GM21381 (cell line): ENCODE data around the gene SLC35E4.
A peak's percentile ranks its signal among the peaks of the same experiment; 100 is the strongest.
"Not testable (repeated sequence)": the region's sequence is repeated elsewhere in the genome, so short reads cannot be mapped to it uniquely, and the experiment has no call there.

Experiments used
- ATAC-seq: cut with Tn5 transposase; IDR thresholded peaks from one replicate; pipeline ENCODE4 v1.9.1; 2021; ENCODE audit warnings: mild to moderate bottlenecking, moderate library complexity; ENCODE audit not compliant: unreplicated experiment

Gene SLC35E4

DNA sequence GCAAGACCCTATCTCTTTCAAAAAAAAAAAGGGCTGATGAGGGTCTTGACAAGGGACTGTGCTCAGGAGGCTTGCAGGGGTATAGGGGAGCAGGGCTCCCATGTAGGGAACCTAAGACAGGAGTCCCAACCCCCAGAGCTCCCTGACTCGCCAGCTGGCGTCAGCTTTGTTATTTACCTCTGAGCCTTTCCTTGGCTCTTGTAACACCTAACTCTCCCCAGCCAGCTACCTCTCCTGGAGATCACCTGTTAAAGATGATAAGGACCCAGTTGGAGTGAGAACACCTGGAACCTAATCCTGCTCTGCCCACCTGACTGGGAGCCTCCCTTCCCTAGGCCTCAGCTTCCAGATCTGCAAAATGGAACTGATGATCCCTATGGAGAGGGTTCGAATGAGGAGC, 13.2 kb downstream of the SLC35E4 start:
- ATAC-seq, result no peak

DNA sequence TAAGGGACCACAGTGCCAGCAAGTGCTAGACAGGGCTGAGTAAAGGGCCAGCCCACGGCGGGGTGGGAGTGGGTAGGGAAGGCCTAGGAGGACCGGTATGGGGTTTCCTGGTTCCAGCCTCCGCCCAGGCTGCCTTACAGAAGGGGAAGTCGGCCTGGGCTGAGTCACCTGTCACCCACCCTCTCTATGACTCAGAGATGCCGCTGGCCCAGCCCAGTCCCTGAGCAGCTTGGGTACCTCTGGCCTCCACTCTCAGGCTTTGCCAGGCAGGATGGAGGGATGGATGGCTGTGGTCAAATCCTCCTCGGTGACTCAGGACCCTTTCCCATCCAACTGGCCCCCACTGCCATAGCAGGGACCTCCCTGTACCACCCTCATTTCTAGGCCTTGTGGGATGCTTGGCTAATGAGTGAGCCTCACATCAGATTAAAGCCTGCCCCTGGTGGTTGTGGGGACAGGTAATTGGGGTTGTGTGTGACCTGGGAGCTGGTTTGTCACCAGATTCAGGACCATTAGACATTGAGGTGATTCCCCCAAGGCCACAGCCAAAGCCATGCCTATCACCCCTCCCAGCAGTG, 13.9 kb downstream of the SLC35E4 start:
- ATAC-seq, result peak; percentile 73

GRCh38 chr22:30650508-30651116, 15.0 kb downstream of the SLC35E4 start:
- no peak for ATAC-seq

DNA sequence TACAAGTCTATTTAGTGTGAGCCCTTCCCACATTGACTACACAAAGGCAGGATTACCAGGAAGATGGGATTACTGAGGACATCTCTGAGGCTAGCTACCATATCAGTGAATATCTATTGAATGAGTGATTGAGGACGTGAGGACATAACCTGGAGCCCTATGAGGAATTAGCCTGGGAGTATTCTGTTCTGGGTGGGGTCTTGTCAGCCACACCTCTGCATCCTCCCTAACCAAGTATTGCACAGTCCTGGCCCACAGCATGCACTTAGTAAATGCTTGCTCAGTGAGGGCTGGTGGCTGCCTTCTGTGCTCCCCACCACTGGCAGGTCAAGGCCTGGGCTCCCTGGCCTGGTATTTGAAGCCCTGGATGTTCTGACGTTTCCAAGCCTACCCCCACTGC, 17.3 kb downstream of the SLC35E4 start:
- ATAC-seq, result no peak

- ATAC-seq, result no peak
Observed at GRCh38 chr22:30654361-30654760, 18.8 kb downstream of the SLC35E4 start.

- no peak for ATAC-seq
Observed at GRCh38 chr22:30655532-30655931, 20.0 kb downstream of the SLC35E4 start.

DNA sequence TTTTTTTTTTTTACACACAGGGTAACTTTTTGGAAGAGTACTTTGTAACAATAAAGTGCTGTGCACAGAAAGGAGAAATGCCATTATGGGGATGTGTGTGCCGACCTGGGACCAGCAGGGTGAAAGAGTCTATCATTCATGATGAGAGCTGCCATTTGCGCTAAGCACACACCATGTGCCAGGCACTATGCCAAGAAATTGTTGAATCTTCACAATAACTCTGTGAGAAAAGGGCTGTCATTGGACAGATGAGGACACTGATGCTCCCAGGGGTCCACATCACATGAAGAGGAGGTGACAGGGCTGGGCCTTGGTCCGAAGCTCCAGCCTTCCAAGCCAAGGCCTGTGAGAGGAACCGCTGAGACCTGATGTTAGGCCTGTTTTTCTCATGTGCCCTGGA, 26.5 kb downstream of the SLC35E4 start:
- no peak for ATAC-seq

- ATAC-seq, result no peak
Observed at GRCh38 chr22:30664798-30665197, 29.2 kb downstream of the SLC35E4 start.

DNA sequence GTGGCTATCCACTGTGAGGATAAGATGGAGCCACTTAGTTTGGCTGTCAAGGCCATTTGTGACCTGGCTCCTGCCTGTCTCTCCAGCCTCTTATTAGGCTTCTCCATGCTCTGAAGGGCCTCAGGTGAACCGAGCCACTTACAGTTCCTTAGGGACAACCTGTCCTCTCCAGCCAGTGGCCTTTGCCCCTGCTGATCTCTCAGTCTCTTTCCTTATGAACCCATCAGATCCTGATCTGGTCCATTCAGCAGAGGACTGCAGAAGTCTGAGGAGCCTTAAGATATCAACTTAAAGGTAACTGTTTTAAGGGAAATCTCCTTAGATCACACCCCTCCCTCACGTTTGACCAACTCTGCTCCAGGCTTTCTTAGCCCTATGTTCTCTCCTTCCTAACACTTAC, 29.7 kb downstream of the SLC35E4 start:
- ATAC-seq, result no peak

DNA sequence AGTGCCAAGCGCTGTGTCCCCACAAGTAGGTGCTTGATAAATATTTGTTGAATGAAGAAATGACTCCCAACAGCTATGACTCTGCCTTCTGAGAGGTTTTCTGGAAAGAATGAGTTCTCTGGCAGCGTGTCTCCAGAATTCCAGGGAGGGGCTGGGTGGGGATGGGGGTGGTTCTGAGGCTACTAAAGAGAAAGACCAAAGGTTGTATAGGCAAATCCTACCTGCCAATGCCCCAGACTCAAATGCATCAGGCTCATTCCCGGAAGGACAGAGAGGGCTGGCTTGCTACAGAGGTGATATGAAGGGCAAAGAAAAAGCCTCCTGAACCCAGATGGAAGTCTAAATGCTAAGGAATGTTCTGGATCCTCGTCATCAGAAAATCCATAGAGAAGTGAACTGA, 30.2 kb downstream of the SLC35E4 start:
- ATAC-seq, result no peak

DNA sequence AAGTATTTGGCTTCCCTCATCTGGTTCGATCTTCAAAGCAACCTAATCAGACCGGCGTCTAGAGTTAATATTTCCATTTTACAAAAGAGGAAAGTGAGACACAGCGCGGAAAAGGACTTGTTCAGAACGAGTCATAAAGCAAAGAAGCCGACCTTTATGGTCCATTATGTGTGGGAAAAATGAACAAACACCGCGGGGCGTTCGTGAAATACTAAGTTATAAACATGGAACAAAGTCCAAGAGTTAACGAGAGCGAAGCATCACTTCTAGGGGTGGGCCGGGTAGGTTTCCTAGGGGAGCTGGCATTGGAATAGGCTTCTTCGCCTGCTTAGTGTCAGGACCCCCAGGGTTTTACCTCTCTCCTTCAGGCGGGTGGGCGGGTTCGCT, 31.5 kb downstream of the SLC35E4 start:
- no peak for ATAC-seq

- ATAC-seq, result peak; percentile 87
Observed at GRCh38 chr22:30667494-30668385, 32.2 kb downstream of the SLC35E4 start, which contains the start of gene DUSP18. TSS of gene DUSP18 (minus strand) at chr22:30667875. CDS start at chr22:30664003, 3,872 bp downstream.

DNA sequence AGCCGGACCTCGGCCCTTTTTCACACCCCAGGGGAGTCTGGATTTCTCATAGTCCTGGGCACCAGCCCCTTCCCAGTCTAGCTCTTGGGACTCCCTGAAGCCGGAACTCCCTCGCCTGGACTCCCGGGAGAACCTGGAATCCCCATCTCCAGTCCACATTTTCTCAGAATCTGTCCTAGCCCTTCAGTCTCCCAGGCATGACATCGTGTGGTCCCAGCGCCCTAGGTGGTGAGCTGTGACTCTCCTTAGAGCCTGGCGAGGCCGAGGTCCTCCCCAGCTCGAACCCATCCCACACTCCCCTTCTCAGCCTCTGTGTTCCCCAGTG, 32.8 kb downstream of the SLC35E4 start:
- ATAC-seq, result peak; percentile 6

DNA sequence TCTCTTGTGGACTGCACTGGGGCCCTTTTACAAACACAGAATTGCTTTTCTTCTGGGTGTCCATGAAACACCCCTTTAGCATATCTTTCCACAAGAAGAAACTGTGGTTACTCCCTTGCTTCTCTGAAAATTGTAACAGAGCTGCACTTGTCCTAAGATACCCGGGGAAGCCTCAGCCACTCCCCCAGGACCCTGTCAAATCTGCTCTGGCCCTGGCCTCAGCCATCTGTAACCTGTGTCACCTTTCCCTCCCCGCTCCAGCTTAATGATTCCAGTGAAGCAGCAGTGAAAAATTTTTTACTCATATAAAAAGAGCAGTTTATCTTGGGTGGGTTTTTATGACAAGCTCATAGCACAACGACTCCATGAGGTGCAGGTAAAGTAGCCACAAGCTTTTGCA, 35.5 kb downstream of the SLC35E4 start:
- no peak for ATAC-seq

DNA sequence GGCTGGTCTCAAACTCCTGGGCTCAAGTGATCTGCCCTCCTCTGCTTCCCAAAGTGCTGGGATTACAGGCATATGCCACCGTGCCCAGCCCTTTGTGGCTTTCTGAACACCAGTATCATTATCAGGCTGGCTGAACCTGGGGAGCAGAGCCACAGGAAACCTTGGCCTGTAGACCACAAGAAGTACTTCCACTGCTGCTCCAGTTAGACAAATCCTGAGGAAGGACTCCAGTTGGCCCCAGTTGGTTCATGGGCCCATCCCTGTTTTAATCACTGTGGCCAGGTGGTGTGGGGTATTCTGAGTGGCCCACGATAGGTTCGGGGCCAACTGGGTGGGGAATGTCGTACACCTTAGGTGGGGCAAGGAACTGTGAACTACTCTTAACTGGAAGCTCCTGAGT, 37.6 kb downstream of the SLC35E4 start:
- ATAC-seq, result no peak

- ATAC-seq, result no peak
Observed at GRCh38 chr22:30674482-30674881, 38.9 kb downstream of the SLC35E4 start.

- ATAC-seq, result no peak
Observed at GRCh38 chr22:30675436-30675835, 39.9 kb downstream of the SLC35E4 start.

DNA sequence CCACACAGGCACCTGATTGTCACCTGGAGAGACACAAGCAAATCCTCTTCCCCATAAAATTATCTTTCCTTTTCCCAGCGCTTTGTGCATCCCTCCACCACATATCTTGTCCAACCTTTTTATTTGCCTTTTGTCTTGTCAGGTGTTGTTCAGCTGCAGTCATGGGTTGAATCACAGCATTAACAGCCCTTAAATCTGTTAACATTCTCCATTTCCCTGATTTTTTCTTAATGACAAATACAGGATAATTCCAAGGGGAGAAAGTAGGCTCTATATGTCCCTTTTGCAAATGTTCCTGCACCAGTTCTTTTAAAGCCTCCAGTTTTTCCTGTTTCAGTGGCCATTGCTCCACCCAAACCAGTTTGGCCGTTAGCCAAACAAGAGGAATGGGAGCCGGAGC, 41.0 kb downstream of the SLC35E4 start:
- ATAC-seq, result not testable (repeated sequence)

DNA sequence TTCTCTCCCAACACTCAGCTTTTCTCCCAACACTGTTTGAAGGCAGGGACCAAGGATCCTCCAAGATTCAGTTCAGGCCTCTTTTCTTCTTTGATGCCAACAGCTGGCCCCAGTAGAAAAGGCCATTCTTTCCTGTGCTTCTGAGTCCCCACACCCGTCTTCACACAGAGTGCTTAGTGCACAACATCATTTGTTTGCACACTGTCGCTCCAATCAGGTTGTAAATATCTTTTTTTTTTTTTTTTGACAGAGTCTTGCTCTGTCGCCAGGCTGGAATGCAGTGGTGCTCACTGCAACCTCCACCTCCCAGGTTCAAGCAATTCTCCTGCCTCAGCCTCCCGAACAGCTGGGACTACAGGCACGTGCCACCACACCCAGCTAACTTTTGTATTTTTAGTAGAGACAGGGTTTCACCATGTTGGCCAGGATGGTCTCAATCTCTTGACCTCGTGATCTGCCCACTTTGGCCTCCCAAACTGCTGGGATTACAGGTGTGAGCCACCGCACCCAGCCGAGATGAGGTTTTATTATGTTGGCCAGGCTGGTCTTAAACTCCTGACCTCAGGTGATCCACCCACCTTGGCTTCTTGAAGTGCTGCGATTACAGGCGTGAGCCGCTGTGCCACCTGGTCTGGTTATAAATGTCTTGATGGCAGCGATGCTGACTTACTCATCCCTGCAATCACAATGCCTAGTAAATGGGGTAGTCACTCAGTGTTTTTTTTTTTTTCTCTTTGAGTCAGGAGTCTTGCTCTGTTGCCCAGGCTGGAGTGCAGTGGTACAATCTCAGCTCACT, 44.5 kb downstream of the SLC35E4 start:
- ATAC-seq, result not testable (repeated sequence)

- ATAC-seq, result no peak
Observed at GRCh38 chr22:30680991-30681770, 45.6 kb downstream of the SLC35E4 start.

GRCh38 chr22:30681831-30682230, 46.2 kb downstream of the SLC35E4 start:
- no peak for ATAC-seq
